ENCODE results near the gene RACK1. TPM values are rescaled to one million over a fixed set of nuclear protein-coding genes. Genes with fewer than 3 reads are reported as not detected.
A peak's percentile ranks its signal among the peaks of the same experiment; 100 is the strongest.

RACK1 gene
- total and polyA plus RNA-seq, 2 experiments from 2014 or later, result 2,372 to 4,798 TPM

- H3K9me3 Mint-ChIP-seq, result no peaks in the 10 kb centered on the region; the same call in 2 of the 3 replicates
- no peak overlapping the region; the same call in 2 of the 3 replicates for H3K4me3 Mint-ChIP-seq
- no peak for ATAC-seq
- no peak overlapping the region for H3K27ac ChIP-seq (ENCODE audit: low read depth)
- H4K20me1 ChIP-seq (replicated peaks; ENCODE audit: insufficient read depth), result no peaks in the 10 kb centered on the region
- no peak for DNase-seq (ENCODE audit: low spot score)
- peaks cover 43% of the 10 kb centered on the region for H3K4me1 ChIP-seq (ENCODE audit: insufficient read depth)
- no peaks in the 10 kb centered on the region for H3K79me2 ChIP-seq (replicated peaks; ENCODE audit: insufficient read depth)
- H3K36me3 Mint-ChIP-seq (ENCODE audit: low read depth), result no peaks in the 10 kb centered on the region
- H3K36me3 ChIP-seq (ENCODE audit: insufficient read depth), result no peaks in the 10 kb centered on the region
- H2AFZ ChIP-seq, result no peak overlapping the region
- peaks cover 65% of the 10 kb centered on the region for H3K27me3 Mint-ChIP-seq (ENCODE audit: insufficient read depth, low read depth, poor library complexity)
- H3F3A ChIP-seq (replicated peaks; ENCODE audit: low read depth), result peaks cover 10% of the 10 kb centered on the region
- peaks cover 83% of the 10 kb centered on the region for H3K27me3 ChIP-seq (ENCODE audit: insufficient read depth)
- H3K9me2 ChIP-seq (ENCODE audit: insufficient read depth), result no peaks in the 10 kb centered on the region
- TF ChIP-seq NANOG (IDR thresholded peaks at IDR 0.05; ENCODE audit: borderline replicate concordance) (no peak), ZNF462 (CRISPR knock-in tag; IDR thresholded peaks at IDR 0.05) (no peak), STAT1 (IDR thresholded peaks at IDR 0.05; ENCODE audit: unreplicated experiment) (no peak), EZH2 (IDR thresholded peaks at IDR 0.05; ENCODE audit: low read depth, unreplicated experiment) (no peak), CTCF (conservative IDR thresholded peaks at IDR 0.05; ENCODE audit: low read depth in 2 of 2) (no peak)
- peak overlapping the region; percentile 23; the same call in 1 of the 2 replicates for H3K4me2 ChIP-seq
- H3K4me1 Mint-ChIP-seq, result peaks cover 45% of the 10 kb centered on the region
- H3K4me3 ChIP-seq, result no peak overlapping the region
- no peak overlapping the region for H3K27ac Mint-ChIP-seq
Observed at GRCh38 chr5:181199881-181200638, 43.6 kb downstream of the RACK1 start.

All from GM23338 (cell line).